ENCODE measurements around the gene SMARCD2.

DNA sequence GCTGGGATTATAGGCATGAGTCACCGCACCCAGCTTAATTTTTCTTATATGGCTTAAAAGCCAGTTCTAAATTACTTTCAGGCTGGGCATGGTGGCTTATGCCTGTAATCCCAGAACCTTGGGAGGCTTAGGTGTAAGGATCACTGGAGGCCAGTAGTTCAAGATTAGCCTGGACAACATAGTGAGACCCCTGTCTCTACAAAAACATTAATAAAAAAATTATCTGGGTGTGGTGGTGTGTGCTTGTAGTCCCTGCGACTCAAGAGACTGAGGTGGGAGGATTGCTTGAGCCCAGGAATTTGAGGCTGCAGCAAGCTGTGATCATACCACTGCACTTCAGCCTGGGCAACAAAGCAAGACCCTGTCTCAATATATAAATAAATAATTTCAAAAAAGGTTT is 10.8 kb upstream of the SMARCD2 start:
- TF ChIP-seq, protein P1, sequence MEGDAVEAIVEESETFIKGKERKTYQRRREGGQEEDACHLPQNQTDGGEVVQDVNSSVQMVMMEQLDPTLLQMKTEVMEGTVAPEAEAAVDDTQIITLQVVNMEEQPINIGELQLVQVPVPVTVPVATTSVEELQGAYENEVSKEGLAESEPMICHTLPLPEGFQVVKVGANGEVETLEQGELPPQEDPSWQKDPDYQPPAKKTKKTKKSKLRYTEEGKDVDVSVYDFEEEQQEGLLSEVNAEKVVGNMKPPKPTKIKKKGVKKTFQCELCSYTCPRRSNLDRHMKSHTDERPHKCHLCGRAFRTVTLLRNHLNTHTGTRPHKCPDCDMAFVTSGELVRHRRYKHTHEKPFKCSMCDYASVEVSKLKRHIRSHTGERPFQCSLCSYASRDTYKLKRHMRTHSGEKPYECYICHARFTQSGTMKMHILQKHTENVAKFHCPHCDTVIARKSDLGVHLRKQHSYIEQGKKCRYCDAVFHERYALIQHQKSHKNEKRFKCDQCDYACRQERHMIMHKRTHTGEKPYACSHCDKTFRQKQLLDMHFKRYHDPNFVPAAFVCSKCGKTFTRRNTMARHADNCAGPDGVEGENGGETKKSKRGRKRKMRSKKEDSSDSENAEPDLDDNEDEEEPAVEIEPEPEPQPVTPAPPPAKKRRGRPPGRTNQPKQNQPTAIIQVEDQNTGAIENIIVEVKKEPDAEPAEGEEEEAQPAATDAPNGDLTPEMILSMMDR (IDR thresholded peaks at IDR 0.05; ENCODE audit: low read depth, low read length), result no peak
- TF ChIP-seq POLR2A (IDR thresholded peaks at IDR 0.05; ENCODE audit: extremely low read depth, insufficient read length) (no peak), MYC (IDR thresholded peaks at IDR 0.05; ENCODE audit: low read depth, low read length) (no peak)

Data from NB4 (cell line).